Esophagus squamous epithelium (tissue), 4 donors: ENCODE data around the gene TRAT1.

Source experiments
- CTCF ChIP-seq, 6 experiments: fragments of 450-650 bp in 4 of 6; fragments of 200-600 bp in 2 of 6; sonication (generic) in 2 of 6; IDR thresholded peaks; one replicate each; pipeline ENCODE4 v1.5.1; 2016 to 2019; ENCODE audit warnings: antibody characterized with exemption in 6 of 6, mild to moderate bottlenecking in 4 of 6, moderate library complexity in 4 of 6
- POLR2A ChIP-seq, 4 donors: fragments of 450-650 bp; IDR thresholded peaks; one replicate each; pipeline ENCODE4 v1.6.1; 2017; ENCODE audit warnings: antibody characterized with exemption in 4 of 4, mild to moderate bottlenecking in 4 of 4, moderate library complexity in 3 of 4

- no peak for TF ChIP-seq CTCF (IDR thresholded peaks at IDR 0.05)
- no peak for TF ChIP-seq POLR2A (IDR thresholded peaks at IDR 0.05)
These were observed 60.8 kb downstream of the TRAT1 start for GRCh38 chr3:108883373-108883772.
